OCI-LY1 (cell line): ENCODE measurements around the gene KLK14.

ENCODE experiments used
- H2AFZ ChIP-seq: fragments of 200-600 bp; sonication (generic), shearing (Covaris generic); 2 replicates; pipeline ENCODE4 v1.6.0; 2014; ENCODE audit warnings: antibody characterized with exemption, mild to moderate bottlenecking, low read length
- H3F3A ChIP-seq: fragments of 200-600 bp; sonication (generic), shearing (Covaris generic); 2 replicates; pipeline ENCODE4 v1.6.0; 2014; ENCODE audit warnings: mild to moderate bottlenecking, antibody characterized with exemption, low read length, moderate library complexity; ENCODE audit not compliant: insufficient read depth
- H3K27ac ChIP-seq: fragments of 200-600 bp; sonication (generic); 2 replicates; pipeline ENCODE4 v1.5.1; 2014; ENCODE audit warnings: low read length, mixed run types, mild to moderate bottlenecking, low read depth; ENCODE audit not compliant: poor library complexity, severe bottlenecking
- H3K27me3 ChIP-seq: fragments of 200-600 bp; sonication (generic); 2 replicates; pipeline ENCODE4 v1.6.0; 2014; ENCODE audit warnings: antibody characterized with exemption, mild to moderate bottlenecking, low read length, moderate library complexity; ENCODE audit not compliant: insufficient read depth
- H3K36me3 ChIP-seq: fragments of 200-600 bp; sonication (generic); 2 replicates; pipeline ENCODE4 v1.6.1; 2014; ENCODE audit warnings: mild to moderate bottlenecking, antibody characterized with exemption, low read length, moderate library complexity, mixed read lengths; ENCODE audit not compliant: insufficient read depth
- H3K4me1 ChIP-seq: fragments of 200-600 bp; sonication (generic); 2 replicates; pipeline ENCODE4 v1.5.1; 2014; ENCODE audit warnings: mild to moderate bottlenecking, low read length, moderate library complexity; ENCODE audit not compliant: insufficient read depth, severe bottlenecking
- H3K4me2 ChIP-seq: fragments of 200-600 bp; sonication (generic), shearing (Covaris generic); 2 replicates; pipeline ENCODE4 v1.6.1; 2014; ENCODE audit warnings: low read length
- H3K4me3 ChIP-seq: fragments of 200-600 bp; sonication (generic); 2 replicates; pipeline ENCODE4 v1.5.1; 2014; ENCODE audit warnings: low read length, low read depth, mild to moderate bottlenecking, mixed read lengths; ENCODE audit not compliant: poor library complexity, severe bottlenecking
- H3K79me2 ChIP-seq: fragments of 200-600 bp; shearing (Covaris generic); 2 replicates; pipeline ENCODE4 v1.6.1; 2016; ENCODE audit warnings: mixed run types, low read length, mixed read lengths; ENCODE audit not compliant: insufficient read depth
- H3K9ac ChIP-seq: fragments of 200-600 bp; sonication (generic), shearing (Covaris generic); 2 replicates; pipeline ENCODE4 v1.6.1; 2014; ENCODE audit warnings: mild to moderate bottlenecking, low read length, mixed read lengths
- H3K9me2 ChIP-seq: fragments of 200-600 bp; sonication (generic), shearing (Covaris generic); 2 replicates; pipeline ENCODE4 v1.6.1; 2014; ENCODE audit warnings: low read depth, mild to moderate bottlenecking, low read length, mixed read lengths
- H3K9me3 ChIP-seq: fragments of 200-600 bp; shearing (Covaris generic); 2 replicates; pipeline ENCODE4 v1.6.1; 2014; ENCODE audit warnings: low read length, mixed read lengths
- H4K20me1 ChIP-seq: fragments of 200-600 bp; sonication (generic), shearing (Covaris generic); 2 replicates; pipeline ENCODE4 v1.6.0; 2016; ENCODE audit warnings: mild to moderate bottlenecking, low read length; ENCODE audit not compliant: insufficient read depth
- EZH2 ChIP-seq: fragments of 200-600 bp; sonication (generic), shearing (Covaris generic); IDR thresholded peaks from 2 replicates; pipeline ENCODE4 v1.8.0; 2017; ENCODE audit warnings: borderline replicate concordance, mixed run types, mild to moderate bottlenecking, antibody characterized with exemption, low read length, moderate library complexity, mixed read lengths
- TF ChIP-seq, protein P1 (sequence below): fragments of 200-600 bp; sonication (generic), shearing (Covaris generic); IDR thresholded peaks from 2 replicates; pipeline ENCODE4 v1.5.1; 2017; ENCODE audit warnings: mild to moderate bottlenecking, antibody characterized with exemption, low read length, moderate library complexity, mixed read lengths

The KLK14 gene

DNA sequence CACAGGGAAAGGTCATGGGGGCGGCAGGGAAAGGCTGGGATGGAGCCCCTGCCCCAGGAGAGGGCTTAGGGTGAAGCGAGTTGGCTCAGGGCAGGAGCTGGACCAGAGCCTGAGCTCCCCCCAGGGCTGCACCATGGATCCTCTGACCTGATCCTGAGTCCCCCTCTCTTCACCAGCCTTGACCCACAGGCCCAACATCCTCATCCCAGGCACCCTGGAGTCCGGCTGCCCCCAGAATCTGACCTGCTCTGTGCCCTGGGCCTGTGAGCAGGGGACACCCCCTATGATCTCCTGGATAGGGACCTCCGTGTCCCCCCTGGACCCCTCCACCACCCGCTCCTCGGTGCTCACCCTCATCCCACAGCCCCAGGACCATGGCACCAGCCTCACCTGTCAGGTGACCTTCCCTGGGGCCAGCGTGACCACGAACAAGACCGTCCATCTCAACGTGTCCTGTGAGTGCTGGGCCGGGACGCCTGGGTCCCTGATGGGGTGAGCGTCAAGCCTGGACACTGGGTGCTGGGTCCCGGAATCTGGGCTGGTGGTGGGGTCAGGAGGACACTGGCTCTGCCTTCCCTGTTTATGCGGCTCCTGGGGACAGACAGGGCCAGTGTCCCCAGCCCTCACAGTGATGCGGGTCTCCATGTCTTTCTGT, 42.9 kb upstream of the KLK14 start:
- no peak overlapping the region for H3K4me2 ChIP-seq
- no peak overlapping the region for H3K9ac ChIP-seq
- H3K4me3 ChIP-seq: no peak overlapping the region
- no peaks in the 10 kb centered on the region; the same call in 1 of the 2 replicates for H3K27me3 ChIP-seq
- no peak overlapping the region for H3K27ac ChIP-seq
- H3K36me3 ChIP-seq: no peaks in the 10 kb centered on the region
- H3K9me2 ChIP-seq: no peaks in the 10 kb centered on the region
- H3K79me2 ChIP-seq: no peaks in the 10 kb centered on the region
- no peaks in the 10 kb centered on the region for H3F3A ChIP-seq
- TF ChIP-seq, protein P1, sequence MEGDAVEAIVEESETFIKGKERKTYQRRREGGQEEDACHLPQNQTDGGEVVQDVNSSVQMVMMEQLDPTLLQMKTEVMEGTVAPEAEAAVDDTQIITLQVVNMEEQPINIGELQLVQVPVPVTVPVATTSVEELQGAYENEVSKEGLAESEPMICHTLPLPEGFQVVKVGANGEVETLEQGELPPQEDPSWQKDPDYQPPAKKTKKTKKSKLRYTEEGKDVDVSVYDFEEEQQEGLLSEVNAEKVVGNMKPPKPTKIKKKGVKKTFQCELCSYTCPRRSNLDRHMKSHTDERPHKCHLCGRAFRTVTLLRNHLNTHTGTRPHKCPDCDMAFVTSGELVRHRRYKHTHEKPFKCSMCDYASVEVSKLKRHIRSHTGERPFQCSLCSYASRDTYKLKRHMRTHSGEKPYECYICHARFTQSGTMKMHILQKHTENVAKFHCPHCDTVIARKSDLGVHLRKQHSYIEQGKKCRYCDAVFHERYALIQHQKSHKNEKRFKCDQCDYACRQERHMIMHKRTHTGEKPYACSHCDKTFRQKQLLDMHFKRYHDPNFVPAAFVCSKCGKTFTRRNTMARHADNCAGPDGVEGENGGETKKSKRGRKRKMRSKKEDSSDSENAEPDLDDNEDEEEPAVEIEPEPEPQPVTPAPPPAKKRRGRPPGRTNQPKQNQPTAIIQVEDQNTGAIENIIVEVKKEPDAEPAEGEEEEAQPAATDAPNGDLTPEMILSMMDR: no peak
- no peak for TF ChIP-seq EZH2
- H2AFZ ChIP-seq: no peak overlapping the region
- H4K20me1 ChIP-seq: no peaks in the 10 kb centered on the region
- H3K9me3 ChIP-seq: no peaks in the 10 kb centered on the region
- no peaks in the 10 kb centered on the region for H3K4me1 ChIP-seq

DNA sequence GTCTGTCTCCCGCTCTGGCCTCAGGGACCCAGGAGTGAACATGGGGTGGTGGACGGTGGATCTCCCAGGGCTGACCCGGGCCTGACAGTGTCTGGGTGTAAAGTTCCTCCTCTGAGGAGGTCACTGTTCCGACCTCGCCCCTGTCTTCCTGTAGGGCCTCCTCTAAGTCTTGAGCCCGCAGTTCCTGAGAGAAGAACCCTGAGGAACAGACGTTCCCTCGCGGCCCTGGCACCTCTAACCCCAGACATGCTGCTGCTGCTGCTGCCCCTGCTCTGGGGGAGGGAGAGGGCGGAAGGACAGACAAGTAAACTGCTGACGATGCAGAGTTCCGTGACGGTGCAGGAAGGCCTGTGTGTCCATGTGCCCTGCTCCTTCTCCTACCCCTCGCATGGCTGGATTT, 42.0 kb upstream of the KLK14 start, which contains the start of gene SIGLEC9:
TSS of gene SIGLEC9 (plus strand) at position 178 of the 400 bp plus-strand sequence. CDS start at position 247, 69 bp downstream.
- Histone ChIP-seq H4K20me1 (no peaks in the 10 kb centered on the region), H3K9me3 (no peaks in the 10 kb centered on the region), H3K36me3 (no peaks in the 10 kb centered on the region), H3K27ac (no peak within 1 kb of the TSS), H3F3A (no peaks in the 10 kb centered on the region), H3K4me1 (no peaks in the 10 kb centered on the region), H2AFZ (no peak within 1 kb of the TSS), H3K79me2 (no peaks in the 10 kb centered on the region), H3K9ac (no peak within 1 kb of the TSS), H3K4me2 (no peak within 1 kb of the TSS), H3K4me3 (no peak within 1 kb of the TSS), H3K27me3 (no peaks in the 10 kb centered on the region; the same call in 1 of the 2 replicates), H3K9me2 (no peaks in the 10 kb centered on the region)
- TF ChIP-seq EZH2: no peak
- TF ChIP-seq, protein P1: no peak

DNA sequence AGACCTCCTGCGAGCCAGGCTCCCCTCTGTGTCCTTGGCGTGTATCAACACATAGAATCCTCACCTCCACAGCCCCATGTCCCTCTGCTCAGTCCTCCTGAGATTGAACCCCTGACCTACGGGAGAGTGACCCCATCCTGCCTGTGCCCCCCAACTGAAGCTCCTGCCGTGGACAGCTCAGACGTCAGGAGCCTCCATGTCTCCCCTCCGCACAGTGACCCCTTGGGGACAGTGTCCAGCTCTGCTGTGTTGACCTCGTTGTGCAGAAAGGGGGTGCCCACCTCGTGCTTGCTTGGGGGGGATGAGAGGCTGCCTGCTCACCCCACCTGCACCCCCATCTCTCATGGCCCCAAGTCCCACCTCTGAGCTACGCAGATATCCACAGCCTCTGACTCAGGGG, 41.5 kb upstream of the KLK14 start:
- H3F3A ChIP-seq: no peaks in the 10 kb centered on the region
- no peak overlapping the region for H3K4me3 ChIP-seq
- no peak overlapping the region for H2AFZ ChIP-seq
- H3K9me2 ChIP-seq: no peaks in the 10 kb centered on the region
- no peaks in the 10 kb centered on the region for H4K20me1 ChIP-seq
- H3K36me3 ChIP-seq: no peaks in the 10 kb centered on the region
- H3K9ac ChIP-seq: no peak overlapping the region
- TF ChIP-seq EZH2: no peak
- TF ChIP-seq, protein P1: no peak
- no peaks in the 10 kb centered on the region for H3K9me3 ChIP-seq
- no peaks in the 10 kb centered on the region for H3K4me1 ChIP-seq
- H3K79me2 ChIP-seq: no peaks in the 10 kb centered on the region
- H3K27ac ChIP-seq: no peak overlapping the region
- H3K27me3 ChIP-seq: no peaks in the 10 kb centered on the region; the same call in 1 of the 2 replicates
- no peak overlapping the region for H3K4me2 ChIP-seq
